BE2C (cell line): ENCODE measurements around the gene GOLGA2.

Experiments used
- DNase-seq: peaks from one replicate; pipeline ENCODE4 v3.0.0-alpha.2; 2020
- H3K27me3 ChIP-seq: fragments of 250-450 bp; sonication (Bioruptor Pico); 2 replicates; pipeline ENCODE4 v1.5.1; 2020; ENCODE audit warnings: mild to moderate bottlenecking
- H3K36me3 ChIP-seq: fragments of 250-450 bp; sonication (Bioruptor Pico); 2 replicates; pipeline ENCODE4 v1.5.1; 2020; ENCODE audit warnings: mild to moderate bottlenecking
- H3K4me1 ChIP-seq: fragments of 250-450 bp; sonication (Bioruptor Pico); 2 replicates; pipeline ENCODE4 v1.5.1; 2020
- H3K4me3 ChIP-seq: 2 replicates; pipeline ENCODE4 v1.5.1; 2011; ENCODE audit warnings: low read depth, low read length
- H3K9me3 ChIP-seq: fragments of 250-450 bp; sonication (Bioruptor Pico); 2 replicates; pipeline ENCODE4 v1.5.1; 2020
- TF ChIP-seq, protein P1 (sequence below): IDR thresholded peaks from 2 replicates; pipeline ENCODE4 v1.5.1; 2012; ENCODE audit warnings: mild to moderate bottlenecking, low read depth, low read length

Gene GOLGA2

DNA sequence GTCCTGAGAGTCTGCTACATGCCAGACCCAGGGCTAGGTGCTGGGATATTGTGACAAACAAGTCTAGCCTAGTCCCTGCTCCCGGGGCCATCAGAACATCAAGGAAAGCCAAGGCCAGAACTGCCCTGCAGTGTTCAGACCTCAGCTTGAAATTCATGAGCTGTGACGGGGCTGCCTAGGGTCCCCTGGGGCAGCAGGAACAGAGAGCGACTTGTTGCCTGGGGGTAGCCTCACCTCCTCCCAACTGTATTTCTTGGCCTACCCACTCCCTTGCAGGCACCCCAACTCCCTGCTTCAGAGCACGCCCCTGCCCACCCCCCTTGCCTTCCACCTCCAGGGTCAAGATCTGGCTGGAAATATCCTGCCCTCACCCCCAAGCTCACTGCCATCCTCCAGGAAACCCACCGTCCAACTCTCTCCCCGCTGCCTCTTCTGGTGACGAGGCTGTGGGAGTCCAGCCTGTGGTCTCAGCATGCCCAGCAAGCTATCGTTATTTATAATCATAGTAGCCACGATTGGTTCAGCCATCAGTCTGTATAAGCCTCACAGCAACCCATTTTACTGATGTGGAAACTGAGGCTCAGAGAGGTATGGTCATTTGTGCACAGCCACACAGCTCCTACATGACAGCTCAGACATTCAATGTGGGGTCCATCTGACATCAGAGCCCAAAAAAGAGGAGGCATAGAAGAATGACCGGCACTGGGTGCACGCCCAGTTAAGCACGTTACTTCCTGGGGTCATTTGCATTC lies 61.9 kb downstream of the GOLGA2 start:
- TF ChIP-seq, protein P1, sequence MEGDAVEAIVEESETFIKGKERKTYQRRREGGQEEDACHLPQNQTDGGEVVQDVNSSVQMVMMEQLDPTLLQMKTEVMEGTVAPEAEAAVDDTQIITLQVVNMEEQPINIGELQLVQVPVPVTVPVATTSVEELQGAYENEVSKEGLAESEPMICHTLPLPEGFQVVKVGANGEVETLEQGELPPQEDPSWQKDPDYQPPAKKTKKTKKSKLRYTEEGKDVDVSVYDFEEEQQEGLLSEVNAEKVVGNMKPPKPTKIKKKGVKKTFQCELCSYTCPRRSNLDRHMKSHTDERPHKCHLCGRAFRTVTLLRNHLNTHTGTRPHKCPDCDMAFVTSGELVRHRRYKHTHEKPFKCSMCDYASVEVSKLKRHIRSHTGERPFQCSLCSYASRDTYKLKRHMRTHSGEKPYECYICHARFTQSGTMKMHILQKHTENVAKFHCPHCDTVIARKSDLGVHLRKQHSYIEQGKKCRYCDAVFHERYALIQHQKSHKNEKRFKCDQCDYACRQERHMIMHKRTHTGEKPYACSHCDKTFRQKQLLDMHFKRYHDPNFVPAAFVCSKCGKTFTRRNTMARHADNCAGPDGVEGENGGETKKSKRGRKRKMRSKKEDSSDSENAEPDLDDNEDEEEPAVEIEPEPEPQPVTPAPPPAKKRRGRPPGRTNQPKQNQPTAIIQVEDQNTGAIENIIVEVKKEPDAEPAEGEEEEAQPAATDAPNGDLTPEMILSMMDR: no peak
- no peak overlapping the region for H3K4me3 ChIP-seq
- no peaks in the 10 kb centered on the region for H3K9me3 ChIP-seq
- DNase-seq: no peak
- peaks cover 11% of the 10 kb centered on the region for H3K4me1 ChIP-seq
- no peaks in the 10 kb centered on the region for H3K27me3 ChIP-seq
- no peaks in the 10 kb centered on the region; the same call in 1 of the 2 replicates for H3K36me3 ChIP-seq

DNA sequence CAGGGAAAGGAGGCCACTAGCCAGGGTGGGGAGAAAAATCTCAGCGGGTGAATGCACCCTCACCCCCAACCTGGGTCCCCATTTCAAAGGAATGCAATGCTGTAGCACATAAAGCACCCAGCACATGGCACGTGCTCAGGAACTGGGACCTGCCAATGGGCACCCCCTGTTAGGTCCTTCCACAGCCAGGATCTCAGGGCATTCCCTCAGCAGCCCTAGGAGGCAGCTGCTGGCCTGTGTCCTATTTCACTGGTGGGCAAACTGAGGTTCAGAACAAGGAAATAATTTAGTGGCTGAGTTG lies 63.9 kb downstream of the GOLGA2 start:
- no peak overlapping the region for H3K4me3 ChIP-seq
- TF ChIP-seq, protein P1: no peak
- no peaks in the 10 kb centered on the region for H3K9me3 ChIP-seq
- no peaks in the 10 kb centered on the region; the same call in 1 of the 2 replicates for H3K36me3 ChIP-seq
- no peaks in the 10 kb centered on the region for H3K27me3 ChIP-seq
- DNase-seq: no peak
- peaks cover 8% of the 10 kb centered on the region for H3K4me1 ChIP-seq

DNA sequence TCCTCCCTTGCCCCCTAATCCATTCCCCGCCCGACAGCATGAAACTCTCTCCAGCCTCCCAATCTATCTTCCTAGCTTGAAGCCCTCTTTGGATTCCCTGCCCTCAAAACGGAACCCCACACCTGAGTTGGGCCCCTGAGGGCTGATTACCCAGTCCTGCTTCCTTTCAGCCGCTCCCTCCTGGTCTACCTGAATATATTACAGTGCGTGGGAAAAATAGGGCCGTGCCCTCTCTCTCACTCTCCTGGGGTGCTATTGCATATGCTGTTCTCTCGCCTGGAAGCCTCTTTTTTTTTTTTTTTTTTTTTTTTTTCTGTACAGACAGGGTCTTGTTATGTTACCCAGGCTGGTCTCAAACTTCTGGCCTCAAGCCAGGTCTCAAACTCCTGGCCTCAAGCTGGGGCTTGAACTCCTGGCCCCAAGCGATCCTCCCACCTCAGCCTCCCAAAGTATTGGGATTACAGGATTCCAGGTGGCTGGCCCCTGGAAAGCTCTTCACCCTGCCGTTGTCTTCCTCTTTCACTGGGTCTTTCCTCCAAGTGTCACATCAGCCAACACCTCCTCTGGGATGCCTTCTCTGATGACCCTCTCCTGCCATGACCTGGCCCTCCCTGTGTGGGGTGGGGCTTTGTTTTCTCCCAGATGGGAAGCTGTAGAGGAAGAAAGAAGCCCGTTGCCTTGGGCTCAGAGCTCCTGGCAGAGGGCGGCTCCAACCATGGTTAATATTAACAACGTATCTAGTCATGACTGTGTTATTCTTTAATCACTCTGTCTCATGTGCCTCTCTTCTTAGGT lies 64.4 kb downstream of the GOLGA2 start:
- TF ChIP-seq, protein P1: no peak
- no peak for DNase-seq
- no peaks in the 10 kb centered on the region for H3K9me3 ChIP-seq
- no peaks in the 10 kb centered on the region; the same call in 1 of the 2 replicates for H3K36me3 ChIP-seq
- H3K4me1 ChIP-seq: peaks cover 3% of the 10 kb centered on the region
- no peaks in the 10 kb centered on the region for H3K27me3 ChIP-seq
- H3K4me3 ChIP-seq: no peak overlapping the region

DNA sequence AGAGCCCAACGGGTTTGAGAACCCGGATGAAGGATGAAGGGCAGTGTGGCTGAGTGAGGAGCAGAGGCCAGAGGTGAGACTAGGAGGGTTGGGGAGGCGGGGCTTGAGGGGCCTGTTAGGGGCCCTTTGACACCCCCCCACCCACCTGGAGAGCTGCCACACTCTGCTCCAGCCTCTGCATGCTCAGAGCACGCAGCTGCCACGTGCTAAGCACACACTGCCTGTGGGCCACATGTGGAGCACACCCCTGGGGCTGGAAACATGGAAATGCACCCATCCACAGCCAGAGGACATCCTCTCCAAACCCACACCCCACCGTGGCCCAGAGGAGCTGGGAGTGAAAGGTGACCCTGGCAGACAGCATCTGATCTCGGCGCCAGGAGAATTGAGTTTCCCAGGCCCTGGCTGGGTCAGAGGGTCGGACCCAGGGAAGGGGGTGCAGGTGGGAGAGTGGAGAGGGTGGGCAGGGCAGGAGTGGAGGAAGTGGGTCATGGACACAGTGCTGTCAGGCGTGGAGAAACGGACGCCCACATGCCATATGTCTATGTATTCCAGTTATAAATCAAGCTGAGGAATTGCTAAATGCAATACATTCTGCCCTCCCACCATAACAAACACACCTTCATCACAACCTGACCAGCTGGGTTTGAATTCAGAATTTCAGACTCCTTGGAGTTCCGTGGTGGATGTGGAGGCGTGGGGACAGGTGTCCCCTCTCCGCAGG lies 66.7 kb downstream of the GOLGA2 start:
- DNase-seq: no peak
- no peaks in the 10 kb centered on the region; the same call in 1 of the 2 replicates for H3K36me3 ChIP-seq
- no peaks in the 10 kb centered on the region for H3K27me3 ChIP-seq
- H3K4me3 ChIP-seq: no peak overlapping the region
- no peaks in the 10 kb centered on the region; the same call in none of the 2 replicates for H3K4me1 ChIP-seq
- no peaks in the 10 kb centered on the region for H3K9me3 ChIP-seq
- TF ChIP-seq, protein P1: no peak

DNA sequence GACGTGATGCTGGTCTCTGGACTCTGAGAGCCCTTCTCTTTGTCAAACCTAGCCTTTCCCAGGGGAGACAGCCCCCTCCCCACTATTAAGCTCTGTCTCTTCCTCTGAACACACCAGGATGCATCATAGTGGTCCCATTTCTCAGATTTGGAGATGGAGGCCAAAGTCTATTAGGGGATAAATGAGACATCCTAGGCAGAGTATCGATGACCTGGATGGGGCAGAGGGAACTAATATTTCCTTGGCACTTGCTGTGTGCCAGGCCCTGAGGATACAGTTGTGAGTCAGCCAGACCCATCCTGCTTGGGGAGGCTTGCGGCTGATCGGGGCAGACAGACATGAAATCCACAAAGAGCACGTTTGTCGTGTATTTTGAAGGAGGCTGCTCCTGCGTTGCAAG lies 67.4 kb downstream of the GOLGA2 start:
- no peaks in the 10 kb centered on the region for H3K9me3 ChIP-seq
- H3K4me1 ChIP-seq: no peaks in the 10 kb centered on the region; the same call in none of the 2 replicates
- DNase-seq: no peak
- no peaks in the 10 kb centered on the region; the same call in 1 of the 2 replicates for H3K36me3 ChIP-seq
- no peaks in the 10 kb centered on the region for H3K27me3 ChIP-seq
- no peak overlapping the region for H3K4me3 ChIP-seq
- TF ChIP-seq, protein P1: no peak
